ENCODE results near the gene ATAD1.

ATAD1 gene

DNA sequence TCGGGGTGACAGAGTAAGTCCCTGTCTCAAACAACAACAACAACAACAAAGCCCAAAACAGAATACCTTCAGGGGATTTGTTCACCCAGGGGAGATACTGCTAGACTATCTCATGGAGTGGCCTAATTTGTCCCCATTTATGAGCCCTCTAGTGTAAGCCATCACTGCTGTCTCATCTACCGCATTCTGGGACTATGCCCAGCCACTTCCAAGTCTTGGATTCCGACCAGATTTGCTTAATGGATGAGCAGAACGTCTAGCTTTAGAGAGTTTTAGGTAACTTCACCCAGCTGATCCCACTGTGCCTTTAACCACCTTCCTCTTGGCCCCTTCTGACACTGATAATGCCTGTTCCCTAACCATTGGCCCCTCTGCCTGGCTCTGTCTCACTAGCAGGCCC lies 111.3 kb downstream of the ATAD1 start:
- DNase-seq: no peak

- DNase-seq: no peak
Observed at GRCh38 chr10:87705339-87705738, 112.7 kb downstream of the ATAD1 start.

DNA sequence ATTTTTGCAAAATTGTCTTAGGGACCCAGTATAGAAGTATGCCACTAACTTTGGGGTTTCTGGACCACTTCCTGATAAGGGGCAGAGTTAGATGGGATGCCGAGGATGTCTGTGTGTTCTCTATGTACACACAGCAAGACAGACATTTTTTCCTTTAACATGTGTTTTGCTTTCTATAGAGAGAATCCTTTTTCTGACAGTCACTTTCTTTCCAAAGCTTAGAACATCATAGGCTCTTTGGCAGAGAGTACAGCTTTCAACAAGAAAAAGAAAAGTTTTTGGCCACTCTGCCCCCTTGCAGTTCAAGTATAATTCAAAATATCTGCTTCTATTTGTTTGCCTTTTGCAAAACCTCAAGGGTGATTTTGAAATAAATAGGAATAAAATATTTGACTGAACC lies 114.3 kb downstream of the ATAD1 start:
- no peak for DNase-seq

GRCh38 chr10:87702973-87703294 lies 115.1 kb downstream of the ATAD1 start:
- DNase-seq: no peak

DNA sequence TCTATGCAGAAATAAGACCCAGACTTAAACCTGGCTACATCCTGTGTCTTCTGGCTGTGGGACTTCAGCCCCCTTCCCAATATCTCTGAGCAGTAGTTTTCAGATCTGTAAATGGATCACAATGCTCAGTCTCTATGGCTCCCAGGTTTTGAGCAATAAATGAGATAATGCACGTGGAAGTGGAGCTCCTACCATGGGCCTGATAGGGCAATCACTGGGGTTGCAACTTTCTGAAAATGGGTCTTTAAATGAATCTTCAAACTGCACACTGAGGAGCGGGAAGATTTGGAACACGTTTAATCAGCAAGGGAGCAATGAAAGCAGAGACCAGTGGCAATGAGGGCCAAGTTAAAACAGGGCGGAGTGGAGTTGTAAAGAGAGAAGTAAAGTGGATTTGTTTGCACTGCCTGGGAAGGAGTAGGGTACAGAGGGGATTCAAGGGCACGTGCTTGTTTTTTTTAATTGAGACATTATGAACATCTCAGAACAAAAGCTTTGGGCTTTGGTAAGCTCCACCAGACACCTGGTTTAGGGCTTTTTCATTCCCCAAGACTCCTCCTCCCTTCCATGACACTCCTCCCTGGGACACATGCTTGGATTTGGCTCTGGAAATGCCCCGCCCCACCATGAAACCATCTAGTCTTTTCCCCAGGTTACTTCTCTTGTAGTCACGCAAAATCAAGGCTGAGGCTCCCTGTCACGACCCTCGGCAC lies 115.6 kb downstream of the ATAD1 start:
- DNase-seq: no peak
